Heart right ventricle (tissue), 16 donors: ENCODE measurements around the gene C1QC. TPM values are rescaled to one million over a fixed set of nuclear protein-coding genes. Genes with fewer than 3 reads are reported as not detected.
"Not testable (repeated sequence)": the region's sequence is repeated elsewhere in the genome, so short reads cannot be mapped to it uniquely, and the experiment has no call there.

Experiments
- ATAC-seq, 8 donors: fragments of 200-7000 bp; cut with Tn5 transposase; one replicate each; pipeline ENCODE4 v1.9.1; 2020; ENCODE audit warnings: mild to moderate bottlenecking in 8 of 8, moderate library complexity in 8 of 8, moderate number of reproducible peaks in 1 of 8
- DNase-seq, 2 donors: peaks; one replicate each; pipeline ENCODE4 v3.0.0-alpha.2; 2020
- H3K27ac ChIP-seq, 10 donors: fragments of 200-600 bp; sonication (generic) in 2 of 10; one replicate each; pipeline versions ENCODE4 v1.5.0 to v1.8.0; 2020 to 2022; ENCODE audit warnings: mild to moderate bottlenecking in 3 of 10
- H3K27me3 ChIP-seq, 7 donors: fragments of 200-600 bp; one replicate each; pipeline ENCODE4 v1.8.0; 2021 to 2022; ENCODE audit warnings: mild to moderate bottlenecking in 2 of 7
- H3K36me3 ChIP-seq, 9 donors: fragments of 200-600 bp; sonication (generic) in 1 of 9; one replicate each; pipeline versions ENCODE4 v1.5.0 to v1.8.0; 2020 to 2022; ENCODE audit warnings: mild to moderate bottlenecking in 2 of 9
- H3K4me1 ChIP-seq, 9 donors: fragments of 200-600 bp; sonication (generic) in 1 of 9; one replicate each; pipeline versions ENCODE4 v1.5.0 to v1.8.0; 2020 to 2022; ENCODE audit warnings: mild to moderate bottlenecking in 4 of 9
- H3K4me3 ChIP-seq, 10 donors: fragments of 200-600 bp; sonication (generic) in 2 of 10; one replicate each; pipeline versions ENCODE4 v1.5.0 to v1.8.0; 2020 to 2022; ENCODE audit warnings: mild to moderate bottlenecking in 7 of 10, moderate library complexity in 2 of 10
- H3K9me3 ChIP-seq, 11 donors: fragments of 200-600 bp in 10 of 11; sonication (generic) in 2 of 11; one replicate each; pipeline versions ENCODE4 v1.5.0 to v1.8.0; 2013 to 2022; ENCODE audit warnings: mild to moderate bottlenecking in 2 of 11, control low read depth in 1 of 11, moderate library complexity in 1 of 11
- WGBS, 2 donors: extraction: QIAGEN DNeasy Blood & Tissue Kit; methylation state at CpG; one replicate each; pipeline ENCODE4 v1.1.7; 2013; ENCODE audit warnings: inconsistent platforms in 1 of 2; 5-methylcytosine and 5-hydroxymethylcytosine counted together
- intact Hi-C, 10 donors: fragments of 100-400 bp; cut with DNase I; formaldehyde crosslinking; loops; one replicate each; pipeline versions ENCODE4 v1.11.1 to v1.14.2; 2022
- polyA plus RNA-seq, 2 donors: library from polyadenylated mRNA; stranded (reverse); fragments of 200-250 nt; gene quantifications; one replicate each; pipeline ENCODE4 v1.2.3, GENCODE V29; 2013
- total RNA-seq, 10 donors: library from RNA; stranded (reverse); fragmentation: NEBNext Ultra II Directional in 3 of 10; extraction: Animal tissue kit (Norgen Biotek cat#: 25700) in 3 of 10; gene quantifications; one replicate each; pipeline versions ENCODE4 v1.2.1 to v1.2.4, GENCODE V29; 2021 to 2023
- TF ChIP-seq, protein P1 (sequence below), 9 donors: fragments of 200-600 bp; sonication (generic) in 2 of 9; IDR thresholded peaks; one replicate each; pipeline versions ENCODE4 v1.5.0 to v1.8.0; 2021 to 2022; ENCODE audit warnings: antibody characterized with exemption in 9 of 9, mild to moderate bottlenecking in 5 of 9, moderate library complexity in 1 of 9
- donor health status: Arrhythmogenic right ventricular cardiomyopathy.
- donor health status: ischemic (EF 13 %, LVEDD 7.1; RV severe dilation, severe dysfunction).
- donor health status: healthy with polysubstance abuse.
- donor health status: DM: no; HTN: yes; CAD: no.
- donor health status: DM: no; HTN: no; CAD: no.
- donor health status: ischemic (EF 25% LVEDD 6.9; RV normal size, moderate dysfunction).
- donor health status: ischemic (EF 25% LVEDD 5.7; RV mildly dilated, moderate dysfunction).
- donor health status: healthy.
- donor health status: DM: yes; HTN: yes; CAD: no.
- donor health status: Ischemic cardiomyopathy.
- donor health status: ischemic (EF 35%, LVEDD 5.7; RV mildly dilated, moderate dysfunction).
- donor health status: nonischemic (EF 11% LVEDD 7.7; RV severe dilation, severe dysfunction).
- donor health status: DM: yes; HTN: yes; CAD: no.
- donor health status: PGD.
- donor health status: ischemic (EF 29% LVEDD 5.4; RV normal size, mild dysfunction).
- donor health status: nonischemic (EF 23%, LVEDD 6.1; RV moderate dilation, normal function).

C1QC gene
- total and polyA plus RNA-seq, 12 donors, result 15.9 to 389 (median 27.8) TPM

DNA sequence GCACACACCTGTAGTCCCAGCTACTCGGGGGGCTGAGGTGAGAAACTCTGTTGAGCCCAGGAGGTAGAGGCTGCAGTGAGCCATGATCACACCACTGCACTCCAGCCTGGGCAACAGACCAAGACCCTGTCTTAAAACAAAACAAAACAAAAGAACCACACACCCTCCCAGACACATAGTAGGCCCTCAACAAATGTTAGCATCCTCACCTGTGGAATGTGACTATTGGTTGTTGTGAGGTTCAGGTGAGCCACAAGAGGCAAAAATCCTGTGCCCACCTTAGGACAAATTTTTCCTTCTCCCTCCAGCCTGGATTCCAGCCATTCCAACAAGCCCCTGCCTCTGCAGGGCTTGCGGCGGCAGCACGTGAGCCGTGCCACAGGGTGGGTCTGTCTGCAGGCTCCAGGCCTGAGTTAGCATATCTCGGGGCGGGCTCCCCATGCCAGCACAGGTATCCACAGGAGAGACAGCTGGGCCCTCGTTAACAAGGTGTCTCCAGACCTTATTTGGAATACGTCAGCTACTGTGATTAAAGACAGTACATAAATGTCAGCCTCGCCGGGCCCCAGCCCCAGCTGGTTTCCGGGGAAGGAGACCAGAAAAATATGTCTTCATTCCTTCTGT, 27.0 kb downstream of the C1QC start:
- Histone ChIP-seq H3K27me3 (peaks cover 0 to 84% (median 52%) of the 10 kb centered on the region in 7 donors), H3K27ac (no peak overlapping the region), H3K4me1 (no peaks in the 10 kb centered on the region), H3K4me3 (no peak overlapping the region), H3K9me3 (no peaks in the 10 kb centered on the region), H3K36me3 (no peaks in the 10 kb centered on the region)
- 42 to 50% methylated on average over 12 of the region's 12 CpGs for WGBS, 2 donors
- TF ChIP-seq, protein P1, sequence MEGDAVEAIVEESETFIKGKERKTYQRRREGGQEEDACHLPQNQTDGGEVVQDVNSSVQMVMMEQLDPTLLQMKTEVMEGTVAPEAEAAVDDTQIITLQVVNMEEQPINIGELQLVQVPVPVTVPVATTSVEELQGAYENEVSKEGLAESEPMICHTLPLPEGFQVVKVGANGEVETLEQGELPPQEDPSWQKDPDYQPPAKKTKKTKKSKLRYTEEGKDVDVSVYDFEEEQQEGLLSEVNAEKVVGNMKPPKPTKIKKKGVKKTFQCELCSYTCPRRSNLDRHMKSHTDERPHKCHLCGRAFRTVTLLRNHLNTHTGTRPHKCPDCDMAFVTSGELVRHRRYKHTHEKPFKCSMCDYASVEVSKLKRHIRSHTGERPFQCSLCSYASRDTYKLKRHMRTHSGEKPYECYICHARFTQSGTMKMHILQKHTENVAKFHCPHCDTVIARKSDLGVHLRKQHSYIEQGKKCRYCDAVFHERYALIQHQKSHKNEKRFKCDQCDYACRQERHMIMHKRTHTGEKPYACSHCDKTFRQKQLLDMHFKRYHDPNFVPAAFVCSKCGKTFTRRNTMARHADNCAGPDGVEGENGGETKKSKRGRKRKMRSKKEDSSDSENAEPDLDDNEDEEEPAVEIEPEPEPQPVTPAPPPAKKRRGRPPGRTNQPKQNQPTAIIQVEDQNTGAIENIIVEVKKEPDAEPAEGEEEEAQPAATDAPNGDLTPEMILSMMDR (IDR thresholded peaks at IDR 0.05), result no peak
- intact Hi-C loops, result loop anchor here in 3 of 10 donors (10.0 kb wide), 2 partner anchors 254 to 264 kb away; no protein-coding TSS in a partner anchor
- DNase-seq (no peak), ATAC-seq (no peak)

DNA sequence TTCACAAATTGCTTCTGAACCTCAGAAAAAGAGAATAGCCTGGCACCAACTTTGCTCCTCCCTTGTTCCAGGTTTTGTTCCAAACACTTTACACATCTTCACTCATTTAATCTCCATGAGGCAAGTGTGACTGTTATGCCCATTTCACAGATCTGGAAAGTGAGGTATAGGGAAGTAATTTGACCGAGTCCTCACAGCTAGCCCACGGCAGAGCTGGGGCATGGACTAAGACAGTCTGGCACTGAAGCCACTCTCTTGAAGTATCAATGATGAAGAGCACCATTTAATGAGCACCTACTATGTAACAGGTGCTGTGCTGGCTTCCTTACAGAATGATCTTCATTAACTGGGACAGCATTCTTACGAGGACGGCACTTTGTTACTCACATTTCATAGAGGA, 28.6 kb downstream of the C1QC start:
- Histone ChIP-seq H3K4me1 (no peaks in the 10 kb centered on the region), H3K9me3 (no peaks in the 10 kb centered on the region), H3K27ac (no peak overlapping the region), H3K36me3 (no peaks in the 10 kb centered on the region), H3K4me3 (no peak overlapping the region), H3K27me3 (peaks cover 0 to 89% (median 58%) of the 10 kb centered on the region in 7 donors)
- intact Hi-C loops, result loop anchor here in 3 of 10 donors (10.0 kb wide), 2 partner anchors 253 to 263 kb away; no protein-coding TSS in a partner anchor
- ATAC-seq (no peak), DNase-seq (no peak)
- 76 to 92% methylated on average over 4 of the region's 4 CpGs for WGBS, 2 donors
- TF ChIP-seq, protein P1 (IDR thresholded peaks at IDR 0.05), result no peak

DNA sequence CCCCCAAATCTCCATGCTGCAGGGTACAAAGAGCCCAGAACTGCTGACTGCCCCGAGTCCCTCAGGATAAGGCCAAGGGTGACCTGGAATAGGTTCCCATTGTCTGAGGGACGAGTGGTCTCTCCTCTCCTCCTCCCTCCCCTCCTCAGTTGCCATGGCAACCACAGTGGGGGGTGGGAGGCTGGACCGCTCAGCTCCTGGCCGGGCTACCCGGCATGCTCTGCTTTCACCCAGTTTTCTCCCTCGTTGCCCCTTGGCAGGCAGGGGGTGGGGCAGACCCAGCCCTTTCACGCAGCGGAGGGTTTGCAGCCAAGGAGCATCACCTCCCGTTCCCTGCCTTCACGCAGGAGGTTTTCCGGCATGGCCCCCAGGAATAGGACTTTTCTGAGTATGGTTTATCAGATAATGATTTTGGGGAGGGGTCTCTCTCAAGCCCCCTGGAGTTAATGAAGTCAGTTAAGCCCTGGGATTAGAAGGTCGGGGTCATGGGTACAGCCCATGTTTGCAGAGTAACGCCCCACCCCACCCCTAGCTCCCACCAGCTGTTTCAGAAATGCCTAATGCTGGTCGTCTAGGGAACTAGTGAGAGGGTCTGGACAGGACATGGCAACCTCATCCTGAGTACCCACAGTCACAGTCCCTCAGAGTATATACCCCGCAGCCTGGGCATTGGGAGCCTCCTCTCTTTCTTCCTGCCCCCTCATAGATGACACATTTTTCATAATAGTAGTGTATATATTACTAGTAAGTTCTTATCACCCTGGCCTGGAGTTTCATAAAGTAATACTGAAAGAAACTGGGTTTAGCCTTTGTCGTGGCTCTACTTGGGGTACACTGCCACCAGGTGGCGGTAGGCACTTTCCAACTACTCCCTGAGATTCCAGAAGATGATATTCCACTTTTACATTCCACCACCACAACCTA, 30.3 kb downstream of the C1QC start:
- intact Hi-C loops, result loop anchor here in 6 of 10 donors (1.0 to 10.0 kb wide), 4 partner anchors 251 to 261 kb away; no protein-coding TSS in a partner anchor
- Histone ChIP-seq H3K27ac (no peak overlapping the region), H3K4me3 (no peak overlapping the region), H3K9me3 (no peaks in the 10 kb centered on the region), H3K27me3 (peaks cover 0 to 82% (median 59%) of the 10 kb centered on the region in 7 donors), H3K4me1 (no peaks in the 10 kb centered on the region), H3K36me3 (no peaks in the 10 kb centered on the region)
- ATAC-seq, result peak in 2 of 8 donors; percentile 7 to 36
- TF ChIP-seq, protein P1 (IDR thresholded peaks at IDR 0.05), result peak; percentile 23 to 73 (median 65)
- 8 to 13% methylated on average over 17 of the region's 17 CpGs for WGBS, 2 donors
- peak; percentile 16 to 45 for DNase-seq

DNA sequence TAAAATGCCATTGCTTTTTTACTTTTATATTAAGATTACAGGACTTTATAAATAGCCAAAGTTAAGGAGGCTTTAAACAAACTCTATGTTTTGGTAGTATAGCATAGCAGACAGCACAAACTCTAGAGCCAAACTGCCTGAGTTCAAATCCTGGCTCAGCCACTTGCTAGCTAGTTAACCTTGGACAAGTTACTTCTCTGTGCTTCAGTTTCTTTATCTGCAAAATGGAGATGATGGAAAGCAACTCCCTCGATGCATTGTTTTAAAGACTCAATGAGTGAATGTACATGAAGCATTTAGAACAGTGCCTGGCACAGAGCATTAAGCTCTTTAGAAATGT, 30.9 kb downstream of the C1QC start:
- intact Hi-C loops, result loop anchor here in 6 of 10 donors (1.0 to 10.0 kb wide), 4 partner anchors 250 to 260 kb away; no protein-coding TSS in a partner anchor
- 20 to 41% methylated on average over 1 of the region's 1 CpG for WGBS, 2 donors
- Histone ChIP-seq H3K9me3 (no peaks in the 10 kb centered on the region), H3K4me1 (no peaks in the 10 kb centered on the region), H3K27me3 (peaks cover 0 to 80% (median 59%) of the 10 kb centered on the region in 7 donors), H3K4me3 (no peak overlapping the region), H3K27ac (no peak overlapping the region), H3K36me3 (no peaks in the 10 kb centered on the region)
- TF ChIP-seq, protein P1 (IDR thresholded peaks at IDR 0.05), result no peak
- DNase-seq (no peak), ATAC-seq (no peak)

DNA sequence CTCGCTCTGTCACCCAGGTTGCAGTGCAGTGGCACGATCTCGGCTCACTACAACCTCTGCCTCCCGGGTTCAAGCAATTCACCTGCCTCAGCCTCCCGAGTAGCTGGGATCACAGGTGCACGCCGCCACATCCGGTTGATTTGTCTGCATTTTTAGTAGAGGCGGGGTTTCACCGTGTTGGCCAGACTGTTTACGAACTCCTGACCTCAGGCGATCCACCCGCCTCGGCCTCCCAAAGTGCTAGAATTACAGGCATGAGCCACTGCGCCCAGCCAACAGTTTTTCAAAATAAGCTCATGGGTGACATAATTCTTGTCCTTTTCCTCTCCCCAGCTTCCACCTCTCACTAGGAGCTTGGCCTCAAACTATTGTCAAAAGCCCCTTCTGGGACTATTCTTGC, 32.7 kb downstream of the C1QC start:
- H3K9me3 ChIP-seq, H3K4me3 ChIP-seq, DNase-seq, H3K4me1 ChIP-seq, H3K36me3 ChIP-seq, ATAC-seq, H3K27ac ChIP-seq: not testable (repeated sequence)
- H3K27me3 ChIP-seq, result peaks cover 0 to 69% (median 45%) of the 10 kb centered on the region in 7 donors
- intact Hi-C loops, result loop anchor here in 4 of 10 donors (5.0 to 10.0 kb wide), 3 partner anchors 249 to 259 kb away; no protein-coding TSS in a partner anchor
- 89 to 93% methylated on average over 15 of the region's 15 CpGs for WGBS, 2 donors
